H1 (cell line): ENCODE data around the gene LPCAT1. TPM values are rescaled to one million over a fixed set of nuclear protein-coding genes. Genes with fewer than 3 reads are reported as not detected.

Experiments
- CTCF ChIA-PET: fragments of 300-600 bp; sonication (Branson Sonifier 250); formaldehyde crosslinking; loops from one replicate; lab custom pipeline; 2021; ENCODE audit not compliant: partially characterized antibody; lab: Charles Lee
- POLR2A ChIA-PET: fragments of 300-600 bp; sonication (Branson Sonifier 250); formaldehyde crosslinking; loops from one replicate; lab custom pipeline; 2021; ENCODE audit warnings: inconsistent platforms; ENCODE audit not compliant: partially characterized antibody; lab: Charles Lee
- DNase-seq, 2 experiments: peaks; one replicate each; pipeline versions ENCODE4 v3.0.0 to v3.0.0-alpha.2; 2010 to 2022; ENCODE audit warnings: low spot score in 2 of 2, low read depth in 1 of 2, mixed read lengths in 1 of 2
- FAIRE-seq: peaks from 2 replicates; lab custom pipeline; 2011; peaks lifted over from hg19 to GRCh38; lab: Jason Lieb, UNC
- H2AFZ ChIP-seq: 2 replicates; pipeline ENCODE4 v1.8.1; 2012; ENCODE audit warnings: low read length, inconsistent platforms
- H2AK5ac ChIP-seq: 2 replicates; pipeline ENCODE4 v1.6.1; 2013; ENCODE audit warnings: low read depth, low read length
- H2BK120ac ChIP-seq: replicated peaks from 2 replicates; pipeline ENCODE3; 2013; ENCODE audit warnings: low read depth, low read length, inconsistent platforms
- H2BK12ac ChIP-seq: 2 replicates; pipeline ENCODE4 v1.6.1; 2013; ENCODE audit warnings: low read depth, low read length
- H2BK15ac ChIP-seq: 2 replicates; pipeline ENCODE4 v1.6.1; 2013; ENCODE audit warnings: low read length
- H2BK20ac ChIP-seq: 2 replicates; pipeline ENCODE4 v1.6.1; 2013; ENCODE audit warnings: low read length
- H2BK5ac ChIP-seq: 2 replicates; pipeline ENCODE4 v1.6.1; 2013; ENCODE audit warnings: low read depth, low read length
- H3K14ac ChIP-seq: 2 replicates; pipeline ENCODE4 v1.6.1; 2013; ENCODE audit warnings: inconsistent platforms; ENCODE audit not compliant: insufficient read length
- H3K18ac ChIP-seq: 2 replicates; pipeline ENCODE4 v1.6.1; 2013; ENCODE audit warnings: low read length; ENCODE audit errors: extremely low read depth
- H3K23ac ChIP-seq: 2 replicates; pipeline ENCODE4 v1.6.1; 2013; ENCODE audit warnings: inconsistent platforms; ENCODE audit not compliant: insufficient read length
- H3K23me2 ChIP-seq: 2 replicates; pipeline ENCODE4 v1.6.1; 2013; ENCODE audit warnings: low read depth, low read length
- H3K27ac ChIP-seq: 2 replicates; pipeline ENCODE4 v1.6.1; 2011; ENCODE audit warnings: low read depth, low read length, inconsistent platforms
- H3K27me3 ChIP-seq, 4 experiments: replicated peaks in 1 of 4; 1 replicate in 1 of 4; 2 replicates in 3 of 4; pipeline versions ENCODE4 v1.6.1 to v1.8.1; 2011 to 2013; ENCODE audit warnings: low read length in 3 of 4, mild to moderate bottlenecking in 3 of 4, inconsistent platforms in 2 of 4, mixed read lengths in 2 of 4, moderate library complexity in 1 of 4; ENCODE audit not compliant: control insufficient read depth in 3 of 4, insufficient read depth in 3 of 4; ENCODE audit errors: extremely low read depth in 1 of 4
- H3K36me3 ChIP-seq, 4 experiments: 2 replicates each; pipeline versions ENCODE4 v1.6.1 to v1.8.1; 2011 to 2013; ENCODE audit warnings: mild to moderate bottlenecking in 4 of 4, low read length in 3 of 4, moderate library complexity in 2 of 4, control low read depth in 1 of 4, inconsistent platforms in 1 of 4; ENCODE audit not compliant: insufficient read depth in 4 of 4, control insufficient read depth in 2 of 4
- H3K4ac ChIP-seq: replicated peaks from 2 replicates; pipeline ENCODE3; 2013; ENCODE audit warnings: low read length, low read depth, mixed read lengths, inconsistent platforms; ENCODE audit not compliant: insufficient read length
- H3K4me1 ChIP-seq, 4 experiments: replicated peaks in 1 of 4; 1 replicate in 1 of 4; 2 replicates in 3 of 4; pipeline versions ENCODE4 v1.6.1 to v1.8.1; 2011 to 2013; ENCODE audit warnings: low read length in 3 of 4, inconsistent platforms in 2 of 4, mixed read lengths in 1 of 4; ENCODE audit not compliant: insufficient read depth in 4 of 4, control insufficient read depth in 3 of 4
- H3K4me2 ChIP-seq, 2 experiments: 2 replicates each; pipeline versions ENCODE4 v1.6.1 to v1.8.1; 2011 to 2013; ENCODE audit warnings: low read depth in 2 of 2, low read length in 2 of 2, control low read depth in 1 of 2, inconsistent platforms in 1 of 2, mild to moderate bottlenecking in 1 of 2; ENCODE audit not compliant: insufficient read depth in 1 of 2
- H3K4me3 ChIP-seq, 4 experiments: fragments of 200-600, 300-600 bp in 1 of 4; sonication (generic), shearing (Covaris generic), sonication (Bioruptor Twin) in 1 of 4; 2 replicates each; pipeline versions ENCODE4 v1.5.1 to v1.8.1; 2011 to 2016; ENCODE audit warnings: low read length in 4 of 4, low read depth in 3 of 4, control low read depth in 2 of 4, inconsistent platforms in 2 of 4, mild to moderate bottlenecking in 2 of 4, mixed read lengths in 1 of 4, moderate library complexity in 1 of 4; ENCODE audit not compliant: insufficient read depth in 2 of 4; ENCODE audit errors: extremely low read depth in 1 of 4
- H3K56ac ChIP-seq: replicated peaks from 2 replicates; pipeline ENCODE3; 2013; ENCODE audit warnings: low read depth, mild to moderate bottlenecking, mixed read lengths, low read length, inconsistent platforms; ENCODE audit not compliant: insufficient read length
- H3K79me1 ChIP-seq: 2 replicates; pipeline ENCODE4 v1.6.1; 2013; ENCODE audit warnings: low read depth, low read length, control low read depth
- H3K79me2 ChIP-seq, 2 experiments: 2 replicates each; pipeline versions ENCODE4 v1.6.1 to v1.8.1; 2012 to 2013; ENCODE audit warnings: low read length in 2 of 2, mild to moderate bottlenecking in 2 of 2, inconsistent platforms in 1 of 2; ENCODE audit not compliant: insufficient read depth in 2 of 2, control insufficient read depth in 1 of 2
- H3K9ac ChIP-seq, 4 experiments: replicated peaks in 1 of 4; 1 replicate in 1 of 4; 2 replicates in 3 of 4; pipeline versions ENCODE4 v1.6.1 to v1.8.1; 2011 to 2013; ENCODE audit warnings: low read depth in 3 of 4, low read length in 3 of 4, control low read depth in 2 of 4, mild to moderate bottlenecking in 2 of 4, moderate library complexity in 2 of 4, inconsistent platforms in 1 of 4; ENCODE audit errors: extremely low read depth in 1 of 4
- H3K9me3 ChIP-seq, 2 experiments: 2 replicates each; pipeline versions ENCODE4 v1.6.1 to v1.8.1; 2012 to 2013; ENCODE audit warnings: mild to moderate bottlenecking in 2 of 2, moderate library complexity in 2 of 2, control low read depth in 1 of 2, inconsistent platforms in 1 of 2, low read depth in 1 of 2, low read length in 1 of 2, mixed read lengths in 1 of 2; ENCODE audit not compliant: insufficient read depth in 2 of 2
- H4K20me1 ChIP-seq, 2 experiments: replicated peaks in 1 of 2; 2 replicates each; pipeline versions ENCODE3 to v1.8.1; 2011 to 2013; ENCODE audit warnings: inconsistent platforms in 2 of 2, low read length in 2 of 2, mild to moderate bottlenecking in 1 of 2; ENCODE audit not compliant: insufficient read depth in 2 of 2, control insufficient read depth in 1 of 2
- H4K5ac ChIP-seq: 2 replicates; pipeline ENCODE4 v1.6.1; 2013; ENCODE audit warnings: low read length, low read depth, mixed read lengths, inconsistent platforms; ENCODE audit not compliant: insufficient read length
- H4K8ac ChIP-seq: 2 replicates; pipeline ENCODE4 v1.8.0; 2013; ENCODE audit warnings: mild to moderate bottlenecking, moderate library complexity, low read length, inconsistent platforms; ENCODE audit not compliant: insufficient read depth; ENCODE audit errors: extremely low read depth
- H4K91ac ChIP-seq: replicated peaks from 2 replicates; pipeline ENCODE3; 2013; ENCODE audit warnings: low read length, mixed read lengths, inconsistent platforms; ENCODE audit not compliant: insufficient read length
- WGBS, 2 experiments: shearing (Covaris generic) in 1 of 2; methylation state at CpG; one replicate each; pipeline versions ENCODE4 v1.1.6 to v1.1.7; 2013 to 2015; ENCODE audit warnings: low lambda C conversion rate in 2 of 2, mixed read lengths in 2 of 2, inconsistent platforms in 1 of 2, low coverage in 1 of 2, missing lambda C conversion rate in 1 of 2; ENCODE audit not compliant: insufficient replicate concordance in 2 of 2, insufficient coverage in 1 of 2, insufficient read length in 1 of 2; ENCODE audit errors: extremely low coverage in 1 of 2, missing lambda C conversion rate in 1 of 2; 5-methylcytosine and 5-hydroxymethylcytosine counted together
- polyA plus RNA-seq, 7 experiments: library from polyadenylated mRNA; depleted of rRNA in 3 of 7; stranded (reverse) in 5 of 7; unstranded in 2 of 7; fragments of >200 nt in 5 of 7; fragments of 200-250 nt in 2 of 7; gene quantifications; 1 replicate in 5 of 7; 2 replicates in 1 of 7; 4 replicates in 1 of 7; pipeline versions ENCODE4 v1.2.1 to v1.2.3, GENCODE V29; 2011 to 2013; ENCODE audit warnings: missing spikeins in 2 of 7, mixed read lengths in 2 of 7
- total RNA-seq: library from RNA; stranded (reverse); fragmentation: NEBNext Ultra II Directional; extraction: Animal tissue kit (Norgen Biotek cat#: 25700); gene quantifications from 2 replicates; pipeline ENCODE4 v1.2.1, GENCODE V29; 2021

Gene LPCAT1
- total and polyA plus RNA-seq, 2 of the 8 experiments (the other 6 are each of a cell fraction or from before 2014, with no cell fraction given): 107 to 260 TPM

DNA sequence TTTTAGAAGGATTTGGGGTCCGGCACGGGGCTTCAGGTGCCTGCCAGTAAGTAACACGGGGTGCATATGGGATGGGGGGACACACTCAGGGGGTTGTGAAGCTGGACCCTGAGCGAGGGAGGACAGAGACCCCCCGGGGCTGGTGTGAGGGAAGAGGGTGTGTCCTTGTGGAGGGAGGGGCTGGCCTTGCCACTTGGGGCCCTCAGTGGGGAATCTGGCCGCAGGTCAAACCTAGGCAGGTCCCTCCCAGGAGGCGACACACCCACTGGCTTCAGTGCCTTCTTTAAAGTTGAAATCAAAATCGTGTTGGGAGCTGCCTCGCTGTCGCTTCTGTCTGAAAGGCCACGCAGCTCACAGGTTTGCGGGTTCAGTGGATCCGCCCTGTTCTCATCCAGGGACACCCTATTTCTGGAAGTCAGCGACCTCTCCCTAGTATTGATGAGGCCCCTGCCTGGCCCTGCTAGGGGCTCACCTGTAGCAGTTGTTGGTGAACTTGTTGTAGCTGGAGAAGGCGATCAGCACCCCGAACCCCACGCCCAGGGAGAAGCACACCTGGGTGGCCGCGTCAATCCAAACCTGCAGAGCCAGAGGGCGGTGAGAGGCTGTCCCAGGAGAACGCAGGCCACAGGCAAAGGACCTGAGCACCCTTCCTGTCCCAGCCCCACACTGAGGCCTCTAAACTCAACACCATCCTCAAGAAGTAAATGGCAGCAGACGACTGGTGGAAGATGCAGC lies 108.0 kb downstream of the LPCAT1 start:
- no peak overlapping the region for H2AFZ ChIP-seq
- H3K4me2 ChIP-seq: no peak overlapping the region
- H3K4me1 ChIP-seq: peaks cover 0 to 14% (median 8%) of the 10 kb centered on the region in 4 experiments; a peak in 5 of 7 replicates
- peaks cover 0 to 3% of the 10 kb centered on the region in 2 experiments; a peak in 2 of 4 replicates for H3K9me3 ChIP-seq
- H4K8ac ChIP-seq: no peak overlapping the region
- H3K27ac ChIP-seq: no peak overlapping the region
- no peak overlapping the region for H2BK120ac ChIP-seq
- H3K79me2 ChIP-seq: no peaks in the 10 kb centered on the region
- H2BK12ac ChIP-seq: no peak overlapping the region
- no peak overlapping the region for H3K4ac ChIP-seq
- peaks cover 0 to 9% of the 10 kb centered on the region in 2 experiments for H4K20me1 ChIP-seq
- H3K4me3 ChIP-seq: no peak overlapping the region
- DNase-seq (no peak), FAIRE-seq (no peak)
- H4K5ac ChIP-seq: no peak overlapping the region
- no peak overlapping the region for H3K14ac ChIP-seq
- H2BK15ac ChIP-seq: no peak overlapping the region
- no peak overlapping the region for H3K9ac ChIP-seq
- no peak overlapping the region for H2BK5ac ChIP-seq
- ChIA-PET POLR2A (no interaction called here), CTCF (interaction anchor here (0.9 to 1.3 kb wide), 2 partner anchors 22 to 180 kb away, joined by 3 to 4 read pairs; no protein-coding TSS in a partner anchor)
- H3K56ac ChIP-seq: no peak overlapping the region
- H4K91ac ChIP-seq: no peak overlapping the region
- H2AK5ac ChIP-seq: no peak overlapping the region
- H3K27me3 ChIP-seq: no peaks in the 10 kb centered on the region
- H3K36me3 ChIP-seq: no peaks in the 10 kb centered on the region
- H3K18ac ChIP-seq: no peak overlapping the region
- peaks cover 10% of the 10 kb centered on the region; the same call in 1 of the 2 replicates for H3K23me2 ChIP-seq
- no peak overlapping the region for H3K23ac ChIP-seq
- H2BK20ac ChIP-seq: no peak overlapping the region
- 88% methylated on average over 20 of the region's 22 CpGs; no CpG with 5 or more reads in 1 of the 2 experiments for WGBS, 2 experiments
- no peaks in the 10 kb centered on the region for H3K79me1 ChIP-seq
